Kidney epithelial cell (primary cell): ENCODE results near the gene DENND5B. TPM values are rescaled to one million over a fixed set of nuclear protein-coding genes. Genes with fewer than 3 reads are reported as not detected.
"Not testable (repeated sequence)": the region's sequence is repeated elsewhere in the genome, so short reads cannot be mapped to it uniquely, and the experiment has no call there.

Source experiments
- DNase-seq: peaks from one replicate; pipeline ENCODE4 v3.0.0-alpha.2; 2010; ENCODE audit warnings: low read depth
- H3K27me3 ChIP-seq: 2 replicates; pipeline ENCODE4 v1.6.0; 2011; ENCODE audit warnings: low read length; ENCODE audit not compliant: control insufficient read depth, insufficient read depth
- H3K36me3 ChIP-seq: 2 replicates; pipeline ENCODE4 v1.5.1; 2011; ENCODE audit warnings: low read length; ENCODE audit not compliant: control insufficient read depth, insufficient read depth
- H3K4me3 ChIP-seq: 2 replicates; pipeline ENCODE4 v1.5.1; 2011; ENCODE audit warnings: low read depth, mild to moderate bottlenecking, control low read depth, low read length
- CTCF ChIP-seq: IDR thresholded peaks from 2 replicates; pipeline ENCODE4 v1.5.1; 2011; ENCODE audit warnings: mild to moderate bottlenecking, moderate library complexity, low read length, control low read depth, inconsistent platforms; ENCODE audit not compliant: insufficient read depth, poor library complexity, severe bottlenecking
- total RNA-seq: library from RNA; depleted of rRNA; stranded (reverse); fragments of >200 nt; gene quantifications from 2 replicates; pipeline ENCODE4 v1.2.3, GENCODE V29; 2015

Gene DENND5B
- total RNA-seq, 1 donor from 2014 or later: 7.6 TPM

- no peak for DNase-seq
- no peaks in the 10 kb centered on the region for H3K36me3 ChIP-seq
- H3K4me3 ChIP-seq: no peak overlapping the region
- no peak for TF ChIP-seq CTCF
- H3K27me3 ChIP-seq: no peaks in the 10 kb centered on the region
Observed at GRCh38 chr12:31407562-31407961, 183.4 kb downstream of the DENND5B start.

DNA sequence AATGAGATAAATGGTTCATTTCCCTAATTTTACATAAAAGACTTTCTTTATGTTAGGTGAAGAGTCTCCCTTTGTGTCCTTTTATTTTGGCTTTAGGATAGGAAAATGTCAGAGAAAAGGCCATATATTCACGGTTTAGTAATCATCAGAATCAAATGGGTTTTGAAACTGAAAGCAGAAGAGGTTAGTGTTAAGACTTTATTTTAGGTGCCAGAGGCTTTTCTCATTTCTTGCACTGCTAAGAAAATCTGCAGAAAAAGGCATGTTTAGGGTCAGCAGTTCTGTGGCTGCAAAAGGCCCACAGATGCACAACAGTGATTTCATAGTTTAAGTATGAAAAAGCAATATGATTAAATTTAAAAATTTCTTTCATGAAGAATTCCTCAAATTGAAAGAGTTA lies 184.6 kb downstream of the DENND5B start:
- Histone ChIP-seq H3K36me3 (no peaks in the 10 kb centered on the region), H3K4me3 (no peak overlapping the region), H3K27me3 (no peaks in the 10 kb centered on the region)
- no peak for DNase-seq
- no peak for TF ChIP-seq CTCF

DNA sequence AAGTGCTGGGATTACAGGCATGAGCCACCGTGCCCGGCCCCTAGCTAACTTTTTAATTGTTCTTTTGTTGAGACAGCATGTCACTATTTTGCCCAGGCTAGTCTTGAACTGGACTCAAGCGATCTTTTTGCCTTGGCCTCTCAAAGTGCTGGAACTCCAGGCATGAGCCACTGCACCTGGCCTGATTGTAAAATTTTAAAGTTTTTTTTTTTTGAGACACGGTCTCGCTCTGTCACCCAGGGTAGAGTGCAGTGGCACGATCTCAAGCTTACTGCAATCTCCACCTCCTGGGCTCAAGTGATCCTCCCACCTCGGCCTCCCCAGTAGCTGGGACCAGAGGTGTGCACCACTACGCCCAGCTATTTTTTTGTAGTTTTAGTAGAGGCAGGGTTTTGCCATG lies 185.9 kb downstream of the DENND5B start:
- no peak for TF ChIP-seq CTCF
- Histone ChIP-seq H3K4me3 (no peak overlapping the region), H3K36me3 (no peaks in the 10 kb centered on the region), H3K27me3 (no peaks in the 10 kb centered on the region)
- no peak for DNase-seq

- not testable (repeated sequence) for H3K27me3 ChIP-seq, H3K4me3 ChIP-seq, H3K36me3 ChIP-seq
- DNase-seq: peak; percentile 49
- TF ChIP-seq CTCF: peak; percentile 91
Observed at GRCh38 chr12:31403099-31403607, 187.8 kb downstream of the DENND5B start.

- Histone ChIP-seq H3K27me3 (no peaks in the 10 kb centered on the region), H3K36me3 (no peaks in the 10 kb centered on the region), H3K4me3 (no peak overlapping the region)
- no peak for DNase-seq
- no peak for TF ChIP-seq CTCF
Observed at GRCh38 chr12:31393004-31393550, 197.9 kb downstream of the DENND5B start.

GRCh38 chr12:31390991-31391390 lies 199.9 kb downstream of the DENND5B start:
- no peak overlapping the region for H3K4me3 ChIP-seq
- no peaks in the 10 kb centered on the region for H3K36me3 ChIP-seq

More at GRCh38 chr12:31390991-31391390, 199.9 kb downstream of the DENND5B start:
- no peaks in the 10 kb centered on the region for H3K27me3 ChIP-seq
- no peak for TF ChIP-seq CTCF
- DNase-seq: no peak
